ENCODE results near the gene KCNJ6. TPM values are rescaled to one million over a fixed set of nuclear protein-coding genes. Genes with fewer than 3 reads are reported as not detected.
A peak's percentile ranks its signal among the peaks of the same experiment; 100 is the strongest.
"Not testable (repeated sequence)": the region's sequence is repeated elsewhere in the genome, so short reads cannot be mapped to it uniquely, and the experiment has no call there.

KCNJ6 gene
- total RNA-seq, 1 donor from 2014 or later = not detected

GRCh38 chr21:37603129-37603528 is 313.1 kb downstream of the KCNJ6 start:
- ATAC-seq = no peak
- intact Hi-C loops (cut with DNase I) = no loop called here
- no peak for DNase-seq (ENCODE audit: low spot score)

DNA sequence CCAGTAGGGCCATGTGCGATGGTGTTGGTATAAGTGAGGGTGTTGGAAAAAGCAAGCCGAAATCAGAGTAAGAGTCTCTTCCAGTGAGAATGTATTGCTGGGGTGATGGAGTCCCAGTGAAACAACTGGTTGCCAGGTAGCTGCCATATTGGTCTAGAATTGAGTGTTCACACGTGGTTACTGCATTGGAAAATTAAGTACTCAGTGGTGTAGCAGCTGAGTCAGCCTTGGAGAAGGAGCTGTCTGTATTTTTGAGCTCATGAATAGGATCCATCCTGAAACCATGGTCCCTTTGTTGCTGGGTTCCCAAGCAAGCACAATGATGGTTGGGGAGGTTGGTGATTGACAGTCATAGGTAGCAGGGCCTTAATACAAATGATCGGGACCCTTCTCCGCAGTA is 314.3 kb downstream of the KCNJ6 start:
- ATAC-seq (no peak), DNase-seq (ENCODE audit: low spot score) (no peak)
- intact Hi-C loops (cut with DNase I) = no loop called here

DNA sequence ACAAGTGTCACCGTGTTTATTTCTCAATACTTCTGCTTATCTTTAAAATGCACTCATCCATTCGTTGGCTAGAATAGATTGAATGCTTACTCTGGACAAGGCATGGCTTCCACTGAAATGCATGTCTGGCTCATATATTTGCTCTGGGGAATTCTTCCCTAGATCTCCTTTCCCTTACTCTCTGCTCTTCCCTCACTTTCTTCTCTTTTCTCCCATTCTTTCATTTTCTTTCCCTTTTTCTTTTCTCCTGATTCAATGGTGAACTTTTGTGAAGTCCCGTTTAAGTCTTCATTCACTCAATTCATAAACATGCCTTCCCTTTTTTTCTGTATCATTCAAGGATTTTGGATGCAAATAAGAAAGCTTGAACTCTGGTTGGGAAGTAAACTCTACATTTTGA is 315.2 kb downstream of the KCNJ6 start:
- DNase-seq (ENCODE audit: low spot score) (no peak), ATAC-seq (no peak)
- intact Hi-C loops (cut with DNase I) = no loop called here

DNA sequence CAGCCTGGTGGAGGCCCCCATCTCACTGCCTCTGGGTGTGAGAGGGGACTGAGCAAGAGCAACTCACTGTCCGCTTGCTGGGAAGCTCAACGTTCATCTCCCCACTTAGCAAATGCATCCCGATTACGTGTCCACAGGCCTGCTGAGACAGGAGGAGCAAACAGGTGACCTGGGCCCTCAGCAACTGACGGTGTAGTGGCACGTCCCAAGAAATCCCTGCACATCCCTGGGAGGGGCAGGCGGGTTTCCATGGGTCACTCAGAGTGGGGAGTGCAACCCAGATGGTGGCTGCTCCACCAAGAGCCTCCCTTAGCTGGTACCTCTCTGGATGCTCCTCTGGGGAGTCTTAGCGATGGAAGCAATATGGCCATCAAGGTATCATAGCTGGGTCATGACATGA is 320.3 kb downstream of the KCNJ6 start:
- intact Hi-C loops (cut with DNase I) = no loop called here
- ATAC-seq (no peak), DNase-seq (ENCODE audit: low spot score) (no peak)

GRCh38 chr21:37594472-37594951 is 321.7 kb downstream of the KCNJ6 start:
- no peak for ATAC-seq
- intact Hi-C loops (cut with DNase I) = no loop called here
- no peak for DNase-seq (ENCODE audit: low spot score)

DNA sequence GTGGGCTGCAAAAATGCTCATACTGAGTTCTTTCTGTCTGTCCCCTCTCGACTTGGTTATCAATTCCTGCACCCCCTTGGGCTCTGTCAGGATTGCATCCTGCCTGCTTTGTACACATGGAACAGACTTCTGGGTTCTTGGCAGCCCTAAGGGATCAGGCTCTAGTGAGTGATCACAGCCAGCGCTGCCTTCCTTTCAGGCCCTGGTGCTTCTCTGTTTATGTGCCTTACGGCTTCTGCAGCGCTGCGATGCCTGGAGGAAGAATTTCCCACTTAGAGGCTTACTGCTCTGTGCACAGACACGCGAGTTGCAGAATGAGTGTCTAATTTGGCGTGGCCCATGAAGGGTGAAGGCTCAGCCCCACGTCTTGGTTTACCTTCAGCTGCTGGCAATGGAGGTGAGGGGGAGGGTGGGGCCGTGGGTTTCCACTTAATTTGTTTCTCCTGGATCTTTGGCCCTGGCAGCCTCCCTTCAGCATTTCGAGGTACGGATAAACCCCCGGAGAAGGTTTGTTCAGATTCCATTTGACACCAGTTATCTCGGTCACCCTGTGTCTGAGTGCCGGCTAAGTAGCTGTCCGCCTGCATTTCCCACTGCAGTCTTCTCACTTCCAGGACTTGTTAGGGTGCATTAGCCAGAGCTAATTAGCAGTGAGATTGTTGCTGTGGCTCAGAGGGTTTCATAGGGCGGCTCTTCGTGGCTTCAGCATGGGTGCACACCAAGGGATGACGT is 322.4 kb downstream of the KCNJ6 start:
- no peak for DNase-seq (ENCODE audit: low spot score)
- ATAC-seq = no peak
- intact Hi-C loops (cut with DNase I) = no loop called here

DNA sequence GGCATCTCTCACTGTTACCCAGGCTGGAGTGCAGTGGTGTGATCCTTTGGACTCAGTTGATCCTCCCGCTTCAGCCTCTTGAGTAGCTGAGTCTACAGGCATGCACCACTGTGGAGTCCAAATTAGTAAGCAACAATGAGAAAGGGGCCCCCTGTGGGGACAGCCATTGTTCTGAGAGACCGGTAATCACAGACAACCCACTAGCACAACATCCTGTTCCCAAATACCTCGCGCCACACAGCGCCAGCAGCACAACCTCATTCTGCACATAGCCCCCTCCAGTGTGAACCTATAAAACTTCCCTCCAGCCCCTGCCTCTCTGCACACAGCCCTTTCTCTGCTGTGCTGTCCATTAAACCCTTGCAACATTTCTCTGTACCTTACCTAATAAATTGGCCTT is 323.2 kb downstream of the KCNJ6 start:
- DNase-seq (ENCODE audit: low spot score) (no peak), ATAC-seq (no peak)
- intact Hi-C loops (cut with DNase I) = no loop called here

DNA sequence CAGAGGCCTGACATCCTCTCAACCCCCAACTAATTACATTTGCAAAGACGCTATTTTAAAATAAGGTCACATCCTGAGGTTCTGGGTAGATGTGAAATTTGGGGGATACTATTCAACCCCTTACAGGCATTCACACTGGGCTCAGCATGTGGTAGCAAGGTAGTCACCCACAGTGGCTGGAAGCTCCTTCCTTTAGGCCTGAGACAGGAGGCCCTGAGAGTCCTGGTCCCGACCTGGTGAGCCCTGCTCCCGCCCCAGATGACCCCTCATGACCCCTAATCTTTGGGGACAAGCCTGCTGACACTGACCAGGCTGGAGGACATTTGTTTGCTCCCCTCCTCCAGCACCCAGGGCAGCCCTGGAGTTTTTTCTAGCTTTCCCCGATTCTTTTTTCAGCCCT is 323.8 kb downstream of the KCNJ6 start:
- intact Hi-C loops (cut with DNase I) = no loop called here
- no peak for DNase-seq (ENCODE audit: low spot score)
- no peak for ATAC-seq

- intact Hi-C loops (cut with DNase I); ATAC-seq; DNase-seq (ENCODE audit: low spot score): not testable (repeated sequence)
Observed at GRCh38 chr21:37591994-37592393, 324.3 kb downstream of the KCNJ6 start.

DNA sequence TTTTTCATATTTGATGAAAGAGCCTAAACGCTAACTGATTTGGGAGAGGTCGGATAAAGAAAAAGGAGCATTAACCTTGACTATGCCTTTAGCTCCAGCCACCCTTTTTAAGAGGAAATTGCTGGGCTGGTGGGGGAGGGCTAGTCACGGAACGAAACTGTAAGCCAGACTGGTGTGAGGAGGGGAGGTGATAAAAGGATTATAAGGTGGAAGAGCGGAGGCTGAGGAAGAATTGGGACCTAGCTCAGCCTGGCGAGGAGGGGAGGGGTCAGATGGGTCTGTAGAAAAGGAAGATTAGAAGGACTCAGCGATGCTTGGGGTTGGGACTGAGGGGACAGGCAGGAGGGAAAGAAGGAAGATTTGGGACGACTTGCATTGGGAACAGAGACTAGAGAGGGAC is 325.4 kb downstream of the KCNJ6 start:
- DNase-seq (ENCODE audit: low spot score); ATAC-seq; intact Hi-C loops (cut with DNase I): not testable (repeated sequence)

- intact Hi-C loops (cut with DNase I); ATAC-seq; DNase-seq (ENCODE audit: low spot score): not testable (repeated sequence)
Observed at GRCh38 chr21:37588644-37589043, 327.6 kb downstream of the KCNJ6 start.

GRCh38 chr21:37587635-37588177 is 328.6 kb downstream of the KCNJ6 start:
- ATAC-seq = no peak
- intact Hi-C loops (cut with DNase I) = no loop called here

GRCh38 chr21:37587203-37587602 is 329.1 kb downstream of the KCNJ6 start:
- intact Hi-C loops (cut with DNase I) = no loop called here
- ATAC-seq = no peak
- DNase-seq (ENCODE audit: low spot score) = no peak

More at GRCh38 chr21:37587635-37588177, 328.6 kb downstream of the KCNJ6 start:
- no peak for DNase-seq (ENCODE audit: low spot score)

DNA sequence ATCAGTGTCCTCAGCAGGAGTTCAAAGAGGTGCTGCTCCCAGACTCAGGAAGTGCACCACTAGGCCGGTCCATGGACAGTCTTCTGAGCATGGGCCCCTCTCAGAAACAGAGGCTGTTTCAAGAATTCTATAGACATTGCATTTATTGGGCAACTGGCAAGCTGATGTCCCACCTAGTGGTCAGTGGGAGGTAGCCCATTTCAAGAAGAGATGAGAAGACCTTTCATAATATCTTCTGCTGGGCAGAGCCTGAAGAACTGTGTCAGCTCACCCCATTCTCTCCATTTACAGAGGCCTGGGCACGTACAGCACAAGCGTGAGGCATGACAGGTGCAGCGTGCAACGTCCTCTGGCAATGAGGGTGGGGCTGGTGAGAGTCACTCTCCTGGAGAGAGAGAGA is 333.7 kb downstream of the KCNJ6 start:
- intact Hi-C loops (cut with DNase I) = no loop called here
- ATAC-seq (peak; percentile 45), DNase-seq (ENCODE audit: low spot score) (no peak)

- ATAC-seq (peak; percentile 49), DNase-seq (ENCODE audit: low spot score) (no peak)
- intact Hi-C loops (cut with DNase I) = no loop called here
Observed at GRCh38 chr21:37580666-37581065, 335.6 kb downstream of the KCNJ6 start.

DNA sequence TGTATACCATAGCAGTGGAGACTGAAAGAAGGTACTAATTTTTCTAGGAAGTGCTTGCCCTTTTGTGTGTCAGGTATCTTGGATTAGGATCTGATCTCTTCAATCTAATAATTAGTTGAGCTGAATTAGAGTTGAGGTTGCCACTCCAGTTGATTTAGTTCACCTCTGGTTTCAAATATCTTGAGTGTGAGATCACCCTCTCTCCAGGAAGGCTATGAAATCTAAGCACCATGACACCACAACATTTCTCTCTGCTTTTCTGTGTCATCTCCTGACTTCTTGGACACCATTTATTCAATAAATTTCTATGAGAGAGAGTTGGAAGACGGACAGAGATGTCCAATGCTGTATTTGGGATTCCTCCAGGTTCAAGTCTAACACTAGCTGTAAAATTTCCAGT is 336.9 kb downstream of the KCNJ6 start:
- intact Hi-C loops (cut with DNase I) = no loop called here
- no peak for ATAC-seq

GRCh38 chr21:37578471-37579126 is 337.7 kb downstream of the KCNJ6 start:
- ATAC-seq = no peak
- no peak for DNase-seq (ENCODE audit: low spot score)

More for the DNA sequence above, 336.9 kb downstream of the KCNJ6 start:
- no peak for DNase-seq (ENCODE audit: low spot score)

GRCh38 chr21:37576929-37577328 is 339.3 kb downstream of the KCNJ6 start:
- DNase-seq (ENCODE audit: low spot score); ATAC-seq; intact Hi-C loops (cut with DNase I): not testable (repeated sequence)

More at GRCh38 chr21:37578471-37579126, 337.7 kb downstream of the KCNJ6 start:
- intact Hi-C loops (cut with DNase I) = no loop called here

DNA sequence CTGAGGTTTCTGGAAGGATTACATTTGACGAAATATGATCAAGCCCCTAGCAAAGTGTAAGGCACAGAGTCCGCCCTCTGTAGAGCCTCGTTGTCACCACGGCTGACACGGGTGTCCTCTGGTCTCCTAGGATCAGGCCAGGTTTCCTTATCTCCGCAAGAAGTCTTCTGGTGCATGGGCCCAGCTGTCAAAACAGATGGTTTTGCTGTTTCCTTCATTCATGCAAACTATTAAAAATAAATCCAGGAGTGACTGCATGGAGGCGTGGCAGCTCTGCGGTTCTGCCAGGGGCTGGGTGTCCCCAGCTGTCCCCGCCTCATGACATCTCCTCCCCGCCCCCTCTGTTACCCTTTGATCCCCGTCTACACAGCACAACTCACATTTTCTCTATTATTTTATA is 340.7 kb downstream of the KCNJ6 start:
- intact Hi-C loops (cut with DNase I) = no loop called here
- DNase-seq (ENCODE audit: low spot score) (no peak), ATAC-seq (no peak)

- no peak for DNase-seq (ENCODE audit: low spot score)
- intact Hi-C loops (cut with DNase I) = no loop called here
Observed at GRCh38 chr21:37574751-37575150, 341.5 kb downstream of the KCNJ6 start.

More at GRCh38 chr21:37574751-37575150, 341.5 kb downstream of the KCNJ6 start:
- no peak for ATAC-seq
